ENCODE measurements around the gene TREML1.
"Not testable (repeated sequence)": the region's sequence is repeated elsewhere in the genome, so short reads cannot be mapped to it uniquely, and the experiment has no call there.

TREML1 gene

DNA sequence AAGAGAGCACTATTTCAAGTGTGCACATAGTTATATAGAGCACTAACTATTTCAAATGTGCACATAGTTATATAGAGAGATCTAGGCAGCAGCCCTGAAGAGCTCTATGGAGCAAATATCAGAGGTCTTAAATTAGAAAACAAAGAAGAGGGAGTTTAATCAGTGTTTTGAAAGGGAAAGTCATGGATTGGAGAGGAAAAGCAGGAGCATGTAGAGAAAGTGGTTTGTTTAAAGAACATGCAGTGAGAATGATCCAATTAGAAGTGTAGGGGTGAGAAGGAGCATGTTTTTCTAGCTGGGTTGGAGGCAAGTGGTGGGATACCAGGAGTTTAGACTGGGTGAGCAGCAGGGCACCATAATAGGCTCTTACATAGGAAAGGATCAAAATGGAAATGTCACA is 17.2 kb downstream of the TREML1 start:
- DNase-seq, result no peak

DNA sequence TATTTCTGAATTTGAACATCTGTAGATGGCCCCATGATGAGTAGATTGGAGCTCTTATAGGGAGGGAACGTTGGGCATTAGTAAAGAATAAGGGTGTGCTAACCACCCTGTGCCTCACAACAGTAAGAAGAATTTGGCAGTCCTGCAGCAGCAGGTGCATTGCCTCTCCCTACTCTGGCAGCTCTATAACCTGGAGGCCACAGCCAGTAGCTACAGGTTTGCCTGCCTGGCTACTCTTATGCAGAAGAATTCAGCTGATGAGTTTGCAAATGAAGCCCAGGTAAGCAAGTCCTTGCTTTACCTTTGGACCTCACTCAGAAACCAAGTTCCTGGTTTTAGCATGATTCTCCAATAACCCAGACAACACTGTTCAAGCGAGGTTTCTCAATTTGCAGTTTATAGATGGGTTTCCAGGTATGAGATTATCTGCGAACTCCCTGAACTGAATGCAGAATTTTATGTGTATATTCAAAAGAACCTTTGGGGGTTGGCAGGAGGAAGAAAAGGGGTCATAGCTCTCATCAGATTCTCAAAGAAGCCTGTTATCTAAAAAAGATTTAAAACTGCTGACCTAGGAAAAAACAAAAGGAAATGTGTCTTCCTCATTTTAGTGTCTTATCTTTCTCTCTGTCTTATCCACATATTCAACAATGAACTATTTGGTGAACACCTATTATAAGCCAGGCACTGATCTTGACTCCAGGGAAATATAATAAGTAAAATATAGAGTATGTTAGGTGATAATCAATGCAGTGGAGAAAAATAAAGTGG is 18.9 kb downstream of the TREML1 start:
- DNase-seq, result no peak

DNA sequence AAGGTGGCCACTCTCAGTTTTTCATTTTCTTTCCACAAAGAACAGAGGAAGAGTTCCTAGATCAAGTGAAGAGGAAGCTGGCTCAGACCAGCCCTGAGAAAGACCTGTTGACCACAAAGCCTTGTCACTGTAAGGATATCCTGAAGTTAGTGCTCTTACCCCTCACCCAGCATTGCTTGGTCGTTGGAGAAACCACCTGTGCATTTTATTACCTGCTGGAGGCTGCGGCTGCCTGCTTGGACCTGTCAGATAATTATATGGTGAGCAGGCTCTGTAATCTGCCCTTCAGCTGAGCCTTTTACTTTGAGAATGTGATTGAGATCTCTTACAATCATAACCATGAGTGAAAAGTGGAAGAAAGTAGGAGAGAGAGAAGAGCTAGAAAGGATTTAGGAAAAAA is 21.9 kb downstream of the TREML1 start:
- DNase-seq, result no peak

GRCh38 chr6:41125282-41125681 is 28.9 kb downstream of the TREML1 start:
- no peak for DNase-seq

- DNase-seq, result no peak
These were observed 31.2 kb downstream of the TREML1 start for GRCh38 chr6:41122918-41123317.

- no peak for DNase-seq
These were observed 31.8 kb downstream of the TREML1 start for GRCh38 chr6:41122373-41122772.

DNA sequence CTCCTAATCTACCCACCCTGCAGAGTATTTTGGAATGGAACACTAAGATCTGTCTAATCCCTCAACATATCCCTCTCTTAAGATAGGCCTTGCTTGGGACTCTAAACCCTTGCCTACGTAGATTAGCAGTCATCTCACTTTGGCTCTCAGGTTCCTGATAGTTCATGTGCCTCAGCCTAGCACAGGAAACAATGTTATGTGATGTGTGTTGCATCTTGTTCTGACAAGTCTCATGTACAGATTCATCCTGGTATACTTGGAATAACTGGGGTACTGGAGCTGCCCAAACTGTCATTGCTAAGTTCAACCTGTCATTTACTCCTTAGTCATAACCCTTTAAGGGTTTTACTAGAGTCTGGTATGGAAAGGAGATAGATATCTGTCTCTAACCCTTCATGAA is 34.1 kb downstream of the TREML1 start:
- no peak for DNase-seq

- DNase-seq, result no peak
These were observed 34.6 kb downstream of the TREML1 start for GRCh38 chr6:41119508-41119907.

GRCh38 chr6:41115027-41115426 is 39.1 kb downstream of the TREML1 start:
- DNase-seq, result not testable (repeated sequence)

DNA sequence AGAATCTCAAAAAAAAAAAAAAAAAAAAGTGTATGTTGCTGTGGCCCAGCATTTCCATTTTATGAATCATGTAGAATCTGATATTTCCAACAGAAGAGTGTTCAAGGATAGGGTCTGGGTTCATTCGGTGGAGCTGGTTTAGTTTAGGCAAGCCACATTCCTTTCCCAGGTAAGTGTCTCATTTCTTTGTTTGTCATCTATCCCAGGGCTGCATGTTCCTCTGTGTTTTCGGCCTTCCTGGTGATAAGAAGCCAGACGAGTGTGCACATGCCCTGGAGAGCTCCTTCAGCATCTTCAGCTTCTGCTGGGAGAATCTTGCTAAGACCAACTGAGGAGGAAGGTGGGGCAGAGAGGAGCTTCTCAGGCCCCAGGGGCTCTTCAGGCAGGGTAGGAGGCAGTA is 43.1 kb downstream of the TREML1 start:
- DNase-seq, result no peak

DNA sequence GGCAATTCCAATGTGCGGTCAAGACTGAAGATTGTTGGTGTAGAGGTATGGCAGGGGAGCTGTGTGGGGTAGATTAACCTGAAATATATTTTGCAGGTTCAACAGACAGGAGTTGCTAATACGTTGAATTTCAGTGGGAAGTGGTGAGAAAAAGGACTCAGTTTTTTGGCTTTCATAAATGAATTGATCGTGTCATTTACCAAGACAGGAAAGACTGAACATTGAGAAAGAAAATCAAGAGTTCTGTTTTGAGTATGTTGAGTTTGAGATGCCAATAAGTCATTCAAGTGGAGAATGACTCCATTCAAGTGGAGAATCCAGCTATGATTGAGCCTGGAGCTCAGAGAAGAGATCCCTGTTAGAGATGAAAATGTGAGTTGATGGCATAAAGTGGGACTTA is 50.3 kb downstream of the TREML1 start:
- DNase-seq, result no peak

- DNase-seq, result no peak
These were observed 53.3 kb downstream of the TREML1 start for GRCh38 chr6:41100871-41101287.
